ENCODE data around the gene OVCH2.
"Not testable (repeated sequence)": the region's sequence is repeated elsewhere in the genome, so short reads cannot be mapped to it uniquely, and the experiment has no call there.

The OVCH2 gene

GRCh38 chr11:7706377-7706776, at the start of gene OVCH2:
TSS of gene OVCH2 (minus strand) at chr11:7706477. CDS start at chr11:7706394, 83 bp downstream.
- no peak for DNase-seq (ENCODE audit: low spot score)

DNA sequence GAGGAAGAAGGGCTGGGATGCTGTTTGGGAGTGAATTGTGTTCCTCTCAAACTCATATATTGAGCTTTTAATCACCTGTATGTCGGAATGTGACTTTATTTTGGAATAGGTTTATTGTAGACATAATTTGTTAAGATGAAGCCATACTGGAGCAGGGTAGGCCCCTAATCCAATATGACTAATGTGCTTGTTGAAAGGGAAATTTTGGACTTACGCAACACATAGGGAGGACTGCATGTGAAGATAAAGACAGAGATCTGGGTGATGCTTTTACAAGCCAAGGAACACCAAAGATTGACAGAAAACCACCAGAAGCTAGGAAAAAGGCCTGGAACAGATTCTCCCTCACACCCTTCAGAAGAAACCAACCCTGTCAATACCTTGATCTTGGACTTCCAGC, 43.2 kb upstream of the OVCH2 start:
- no peak for DNase-seq (ENCODE audit: low spot score)

- DNase-seq (ENCODE audit: low spot score), result not testable (repeated sequence)
Observed at GRCh38 chr11:7734767-7735166, 28.5 kb upstream of the OVCH2 start.

GRCh38 chr11:7714786-7715185, 8.5 kb upstream of the OVCH2 start:
- DNase-seq (ENCODE audit: low spot score), result no peak

DNA sequence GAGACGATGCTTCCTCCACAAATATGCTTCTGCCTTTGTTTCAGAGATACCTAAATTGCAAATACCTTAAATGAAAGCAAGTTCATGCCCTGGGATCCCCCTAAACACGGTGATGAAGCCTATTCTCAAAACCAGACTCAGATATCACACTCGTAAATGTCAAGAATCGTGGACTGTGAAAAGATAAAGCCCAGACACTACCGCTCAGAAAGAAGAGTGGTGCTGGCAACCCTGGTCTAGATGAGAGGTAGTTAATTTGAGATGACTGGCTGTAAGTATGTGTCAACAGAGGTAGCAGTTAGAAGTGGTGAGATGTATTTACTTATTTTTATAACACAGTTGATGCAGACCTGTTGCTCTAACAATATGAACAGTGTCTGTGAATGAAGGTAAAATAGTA, 2.5 kb downstream of the OVCH2 start:
- no peak for DNase-seq (ENCODE audit: low spot score)

- no peak for DNase-seq (ENCODE audit: low spot score)
Observed at GRCh38 chr11:7696424-7696823, 9.9 kb downstream of the OVCH2 start.

GRCh38 chr11:7694235-7694634, 12.0 kb downstream of the OVCH2 start:
- no peak for DNase-seq (ENCODE audit: low spot score)

DNA sequence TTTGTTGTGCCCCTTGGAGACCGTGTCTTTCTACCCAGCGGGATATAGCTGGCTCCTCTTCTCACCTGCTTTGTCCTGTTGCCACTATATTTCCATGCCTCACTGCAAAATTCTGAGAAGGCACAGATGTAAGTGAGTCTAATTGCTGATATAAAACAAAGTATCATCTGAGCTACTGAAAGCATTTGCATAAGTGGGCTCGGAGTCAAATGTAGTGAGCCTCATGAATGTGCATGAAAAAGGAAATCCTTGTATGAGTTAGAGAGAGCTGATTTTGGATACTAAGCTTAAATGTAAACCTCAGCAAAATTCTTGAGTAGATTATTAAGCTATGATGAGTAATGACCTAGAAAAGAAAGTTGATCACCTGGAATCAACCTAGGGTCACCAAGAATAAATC, 13.9 kb downstream of the OVCH2 start:
- DNase-seq (ENCODE audit: low spot score), result no peak

DNA sequence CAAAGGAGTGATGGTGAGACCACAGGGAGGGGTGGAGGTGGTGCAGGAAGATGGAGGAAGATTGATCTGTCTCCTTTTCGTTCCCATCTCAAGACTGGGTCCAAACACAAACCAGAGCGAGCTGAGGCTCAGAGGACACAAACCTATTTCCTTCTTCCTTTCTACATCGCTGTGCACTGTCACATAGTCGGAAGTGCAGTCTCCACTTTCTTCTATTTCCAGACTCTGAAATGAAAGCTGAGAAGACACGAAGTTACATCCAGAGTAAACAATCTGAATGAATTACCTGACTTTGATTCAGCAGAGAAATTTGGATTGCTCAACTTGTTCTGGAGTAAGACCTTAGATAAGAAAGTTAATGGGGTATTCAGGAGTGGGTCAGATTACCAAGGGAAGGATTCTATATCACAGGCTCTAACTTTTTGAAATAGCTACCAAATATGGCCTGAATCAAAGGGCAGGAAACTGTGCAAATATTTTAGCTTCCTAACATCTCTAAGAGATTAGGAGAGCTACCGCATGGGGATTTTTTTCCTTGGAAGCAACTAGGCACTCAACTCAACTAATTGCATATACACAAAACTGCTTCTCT, 14.4 kb downstream of the OVCH2 start:
- DNase-seq (ENCODE audit: low spot score), result no peak

DNA sequence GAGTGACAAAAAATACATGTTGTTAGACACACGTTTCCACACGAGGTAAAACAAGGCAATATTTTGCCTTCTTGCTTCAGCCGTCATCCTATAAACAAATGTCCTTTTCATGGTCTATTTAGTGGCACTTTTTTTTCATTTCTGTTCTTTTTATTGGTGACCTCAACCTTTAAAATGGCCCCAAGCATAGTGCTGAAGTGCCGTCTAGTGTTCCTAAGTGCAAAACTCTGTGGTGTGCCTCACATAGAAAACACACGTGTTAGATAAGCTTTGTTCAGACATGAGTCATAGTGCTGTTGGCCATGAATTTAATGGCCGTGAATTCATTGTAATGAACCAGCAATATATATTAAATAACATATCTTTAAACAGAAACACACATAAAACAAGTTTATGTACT, 15.6 kb downstream of the OVCH2 start:
- no peak for DNase-seq (ENCODE audit: low spot score)

GRCh38 chr11:7689239-7689638, 17.0 kb downstream of the OVCH2 start:
- DNase-seq (ENCODE audit: low spot score), result no peak

DNA sequence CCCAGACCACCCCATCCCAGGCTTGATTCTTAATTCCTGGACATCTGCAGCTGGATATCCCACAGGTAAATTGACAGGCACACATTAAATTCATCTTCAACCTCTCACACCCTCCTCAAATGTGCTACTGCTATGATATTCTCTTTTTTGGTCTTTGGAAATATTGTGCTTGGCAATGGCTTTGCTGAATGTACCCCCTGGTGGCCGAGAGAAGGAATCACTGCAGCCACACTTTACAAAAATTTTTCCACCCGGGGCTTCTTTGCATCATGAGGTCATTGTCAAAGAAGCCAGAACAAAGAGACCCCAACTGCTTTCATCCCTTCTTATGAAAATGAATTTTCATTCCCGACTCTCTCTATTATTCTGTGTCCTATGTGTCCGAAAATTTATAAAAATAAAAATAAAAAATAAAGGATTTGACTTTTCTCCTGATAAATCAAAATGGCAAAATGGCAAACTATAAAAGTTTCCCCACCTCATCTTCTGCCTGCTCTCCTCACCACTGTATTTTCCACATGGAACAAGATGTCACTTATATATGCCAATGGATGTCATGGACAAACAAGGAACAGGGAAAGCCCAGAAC, 17.9 kb downstream of the OVCH2 start:
- no peak for DNase-seq (ENCODE audit: low spot score)

DNA sequence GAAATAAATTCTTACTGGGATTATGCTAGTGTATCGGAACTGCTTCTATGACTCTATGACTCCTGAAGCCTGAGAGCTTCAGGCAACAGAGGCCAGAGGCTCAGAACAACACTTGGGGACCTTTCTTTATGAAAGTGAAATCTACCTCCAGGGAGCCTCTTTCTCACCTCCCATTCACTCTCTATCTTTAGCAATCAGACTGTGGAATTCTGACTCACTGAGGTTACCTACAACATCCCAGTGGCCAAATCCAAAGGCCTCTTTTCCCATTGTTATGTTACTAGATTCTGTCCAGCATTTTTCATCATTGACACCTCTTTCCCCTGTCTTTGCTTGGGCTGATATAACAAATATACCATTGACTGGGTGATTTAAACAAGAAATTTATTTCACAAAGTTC, 18.9 kb downstream of the OVCH2 start:
- no peak for DNase-seq (ENCODE audit: low spot score)

DNA sequence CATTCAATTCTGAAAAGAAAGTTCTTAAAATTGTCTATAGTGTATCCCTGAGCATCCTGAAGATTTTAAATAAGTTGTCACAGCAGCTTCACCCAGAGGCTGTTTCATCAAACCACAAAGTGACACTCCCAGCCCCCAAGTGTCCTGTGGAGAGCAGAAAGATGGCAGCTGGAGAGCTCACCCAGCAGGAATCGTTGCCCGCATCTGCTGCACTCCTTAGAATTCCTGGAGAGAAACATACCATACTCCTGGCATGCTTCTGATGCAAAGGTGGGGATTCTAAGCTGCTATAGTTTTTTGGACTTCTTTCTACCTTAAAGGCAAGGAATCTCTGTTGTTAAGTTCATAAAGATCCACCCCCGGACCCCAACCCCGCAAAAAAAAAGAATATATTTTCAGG, 19.5 kb downstream of the OVCH2 start:
- DNase-seq (ENCODE audit: low spot score), result no peak

DNA sequence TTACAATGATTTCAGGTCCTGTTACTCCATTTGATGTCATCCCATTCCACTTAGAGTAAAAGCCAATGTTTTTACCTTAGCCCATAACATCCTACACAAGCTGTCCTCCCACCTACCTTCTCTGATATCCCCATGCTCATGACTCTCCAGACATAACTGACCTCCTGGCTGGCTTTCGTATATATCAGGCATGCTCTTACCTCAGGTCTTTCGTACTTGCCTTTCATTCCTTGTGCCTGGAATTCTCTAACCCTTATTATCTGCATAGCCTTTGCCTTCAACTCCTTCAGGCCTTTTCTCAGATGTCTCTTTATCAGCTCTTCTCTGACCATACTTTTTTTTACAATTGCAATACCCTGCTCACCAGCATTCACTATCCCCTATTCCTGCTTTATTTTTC, 22.7 kb downstream of the OVCH2 start:
- DNase-seq (ENCODE audit: low spot score), result no peak

DNA sequence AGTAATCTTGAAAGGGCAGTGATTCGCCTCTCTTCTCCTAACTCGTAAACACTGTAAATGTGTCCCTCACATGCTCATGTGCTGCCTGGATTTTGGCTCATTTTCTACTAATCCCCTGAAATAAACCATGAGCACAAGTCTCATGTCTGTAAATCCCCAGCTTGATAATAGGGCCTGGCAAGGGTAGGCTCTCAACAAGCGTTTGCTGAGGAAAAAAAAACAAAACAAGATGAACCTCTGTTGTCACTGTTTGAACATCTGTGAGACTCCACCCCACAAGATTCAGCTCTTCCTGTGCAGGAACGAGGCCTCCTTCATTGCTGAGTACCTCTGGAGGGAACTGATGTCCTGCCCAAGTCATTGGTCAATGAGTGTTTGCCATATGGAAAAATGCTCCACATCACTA, 28.5 kb downstream of the OVCH2 start:
- no peak for DNase-seq (ENCODE audit: low spot score)

DNA sequence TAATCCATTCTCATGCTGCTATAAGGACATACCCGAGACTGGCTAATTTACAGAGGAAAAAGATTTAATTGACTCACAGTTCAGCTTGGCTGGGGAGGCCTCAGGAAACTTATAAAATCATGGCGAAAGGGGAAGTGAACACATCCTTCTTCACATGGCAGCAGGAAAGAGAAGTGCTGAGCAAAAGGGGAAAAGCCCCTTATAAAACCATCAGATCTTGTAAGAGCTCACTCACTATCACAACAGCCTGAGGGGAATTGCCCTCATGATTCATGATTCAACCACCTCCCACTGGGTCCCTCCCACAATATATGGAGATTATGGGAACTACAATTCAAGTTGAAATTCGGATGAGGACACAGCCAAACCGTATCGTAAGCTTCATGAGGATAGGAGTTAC, 29.2 kb downstream of the OVCH2 start:
- no peak for DNase-seq (ENCODE audit: low spot score)

- no peak for DNase-seq (ENCODE audit: low spot score)
Observed at GRCh38 chr11:7675631-7676030, 30.6 kb downstream of the OVCH2 start.

DNA sequence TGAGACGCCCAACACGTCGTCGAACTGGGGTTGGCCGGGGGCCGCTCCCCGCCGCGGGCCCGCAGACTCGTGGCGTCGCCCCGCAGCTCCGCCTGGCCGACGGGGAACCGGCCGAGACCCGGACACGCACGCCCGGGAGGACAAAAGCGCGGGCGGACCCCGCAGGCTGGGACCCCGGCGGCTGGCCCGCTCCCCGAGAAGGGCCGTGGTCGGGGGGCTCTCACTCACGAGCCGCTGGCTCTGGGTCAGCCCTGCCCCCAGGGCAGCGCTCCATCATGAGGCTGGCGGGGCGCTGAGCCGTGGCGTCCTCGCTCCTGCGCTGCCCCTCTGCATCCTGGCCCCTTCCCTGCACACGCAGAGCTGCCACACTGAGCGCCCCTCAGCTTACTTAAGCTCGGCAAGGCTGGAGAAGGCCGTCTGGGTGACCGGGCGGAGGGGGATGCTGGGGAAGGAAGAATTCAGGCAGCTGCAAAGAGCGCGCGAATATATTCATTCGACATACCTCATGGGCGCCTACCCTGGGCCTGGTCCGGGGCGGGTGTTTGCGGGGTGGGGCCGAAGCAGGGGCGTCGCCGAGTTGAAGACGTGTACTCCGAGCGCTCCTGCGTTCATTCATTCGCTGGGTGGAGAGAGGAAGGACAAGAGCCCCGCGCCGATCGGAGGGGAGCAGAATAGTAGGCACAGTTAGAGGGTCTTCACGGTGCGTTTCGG, 32.4 kb downstream of the OVCH2 start:
- DNase-seq (ENCODE audit: low spot score), result no peak

- DNase-seq (ENCODE audit: low spot score), result no peak
Observed at GRCh38 chr11:7672960-7673723, 33.1 kb downstream of the OVCH2 start, which contains the start of gene CYB5R2. TSS of gene CYB5R2 (minus strand) at chr11:7673500. CDS start at chr11:7672825, 675 bp downstream.

GRCh38 chr11:7672276-7672959, 33.9 kb downstream of the OVCH2 start:
- no peak for DNase-seq (ENCODE audit: low spot score)

Data from hematopoietic multipotent progenitor cell treated with erythropoietin and hydrocortisone succinate and interleukin-3 and kit ligand, for 17 days (in vitro differentiated cells).